NCI-H748 (cell line): Measurements from ENCODE around the gene CGB8.
"Not testable (repeated sequence)": the region's sequence is repeated elsewhere in the genome, so short reads cannot be mapped to it uniquely, and the experiment has no call there.

Source experiments
- DNase-seq: peaks from one replicate; lab custom pipeline; 2025; ENCODE audit not compliant: unreplicated experiment; lab: John Stamatoyannopoulos, UW

The CGB8 gene

DNA sequence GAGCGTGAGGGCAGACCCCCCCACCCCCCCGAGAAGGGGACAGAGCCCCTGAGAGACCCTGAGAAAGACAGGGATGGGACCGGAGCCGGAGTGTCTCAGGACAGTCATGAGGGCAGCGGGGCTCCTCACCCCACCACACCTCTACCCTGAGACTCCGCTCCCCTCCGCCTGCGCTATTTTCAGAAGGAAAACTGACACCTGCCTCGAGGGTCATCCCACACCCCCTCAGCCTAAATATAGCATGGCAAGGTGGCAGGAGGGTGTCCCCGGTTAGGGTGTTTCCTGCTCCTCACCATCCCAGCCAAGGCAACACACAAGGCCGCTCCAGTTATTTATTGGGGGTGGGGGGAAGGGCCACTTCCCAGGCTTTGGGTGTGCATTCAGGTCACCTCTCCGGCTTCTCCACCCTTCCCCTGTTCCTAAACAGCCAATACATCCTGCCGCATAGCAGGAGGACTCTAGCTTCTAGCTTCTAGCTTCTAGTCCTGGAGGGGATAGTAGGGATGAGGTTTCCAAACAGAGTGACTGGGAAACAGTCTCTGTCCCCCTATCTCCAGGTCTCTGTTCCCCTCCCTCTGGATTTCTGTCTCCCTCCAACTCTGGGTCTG, 17.1 kb upstream of the CGB8 start:
- no peak for DNase-seq

DNA sequence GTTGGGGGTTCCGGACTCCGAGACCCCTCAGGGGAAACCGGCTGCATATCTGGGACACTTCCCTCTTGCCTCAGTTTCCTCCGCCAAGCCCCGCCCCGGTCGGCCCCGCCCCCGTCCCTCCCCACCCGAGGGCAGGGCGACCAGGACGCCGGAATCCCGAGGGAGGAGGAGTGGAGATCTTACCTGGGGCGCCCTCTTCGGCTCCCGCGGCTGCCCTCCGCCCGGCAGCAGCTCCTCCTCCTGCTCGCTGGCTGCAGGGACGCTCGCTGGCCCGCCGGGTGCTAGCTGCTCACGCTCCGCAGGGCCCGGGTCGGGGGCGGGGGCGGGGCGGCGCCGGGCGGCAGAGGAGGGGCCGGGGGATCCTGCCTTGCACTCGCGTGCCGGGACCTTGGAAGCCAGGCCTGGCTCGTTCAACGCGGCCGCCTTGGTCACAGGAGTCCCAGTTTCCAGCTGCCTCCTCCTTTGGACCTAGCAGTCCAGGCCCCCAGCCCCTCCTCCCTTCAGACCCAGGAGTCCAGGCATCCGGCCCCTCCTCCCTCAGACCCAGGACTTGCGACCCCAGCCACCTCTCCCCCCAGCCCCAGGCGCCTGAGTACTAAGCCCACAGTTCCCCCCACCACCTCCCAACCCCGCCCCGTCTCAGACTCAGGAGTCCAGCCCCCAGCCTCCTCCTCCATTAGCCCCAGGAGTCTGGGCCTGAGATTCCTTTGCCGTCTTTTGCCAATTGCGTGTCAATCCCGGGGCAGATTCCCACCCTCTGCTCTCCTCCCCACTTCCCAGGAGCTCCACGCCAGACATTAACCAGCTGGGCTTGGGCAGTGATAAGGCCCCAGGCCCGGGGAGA, 16.1 kb upstream of the CGB8 start, which contains the start of gene NTF4:
NTF4 (minus strand) TSS at position 51 of the 844 bp plus-strand sequence. CDS start 2,821 bp downstream, outside the sequence.
- peak; percentile 36 for DNase-seq

- DNase-seq = no peak
These were observed 15.2 kb upstream of the CGB8 start for GRCh38 chr19:49064029-49064629.

GRCh38 chr19:49061445-49061844, 12.5 kb upstream of the CGB8 start:
- no peak for DNase-seq

DNA sequence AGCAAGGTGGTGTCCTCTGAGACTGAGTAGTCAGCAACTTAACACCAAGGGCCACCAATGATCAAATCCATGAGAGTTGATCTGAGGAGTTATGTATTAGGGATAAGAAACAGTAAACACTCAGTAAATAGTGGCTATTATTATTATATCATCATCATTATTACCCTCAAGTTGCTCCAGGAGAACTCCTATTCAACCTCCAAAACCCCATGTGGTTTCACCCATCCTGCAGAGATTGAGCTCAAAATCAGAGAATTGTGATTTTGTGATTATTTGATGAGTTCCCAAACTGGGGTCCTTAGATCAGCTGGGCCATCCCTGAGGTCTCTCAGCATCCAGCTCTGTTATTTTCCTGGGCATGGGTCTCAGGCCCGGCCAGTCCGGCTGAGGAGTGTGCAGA, 12.1 kb upstream of the CGB8 start:
- no peak for DNase-seq

- DNase-seq = no peak
These were observed 10.1 kb upstream of the CGB8 start for GRCh38 chr19:49059053-49059452.

- DNase-seq = peak; percentile 23
These were observed 9.7 kb upstream of the CGB8 start for GRCh38 chr19:49058562-49058961.

DNA sequence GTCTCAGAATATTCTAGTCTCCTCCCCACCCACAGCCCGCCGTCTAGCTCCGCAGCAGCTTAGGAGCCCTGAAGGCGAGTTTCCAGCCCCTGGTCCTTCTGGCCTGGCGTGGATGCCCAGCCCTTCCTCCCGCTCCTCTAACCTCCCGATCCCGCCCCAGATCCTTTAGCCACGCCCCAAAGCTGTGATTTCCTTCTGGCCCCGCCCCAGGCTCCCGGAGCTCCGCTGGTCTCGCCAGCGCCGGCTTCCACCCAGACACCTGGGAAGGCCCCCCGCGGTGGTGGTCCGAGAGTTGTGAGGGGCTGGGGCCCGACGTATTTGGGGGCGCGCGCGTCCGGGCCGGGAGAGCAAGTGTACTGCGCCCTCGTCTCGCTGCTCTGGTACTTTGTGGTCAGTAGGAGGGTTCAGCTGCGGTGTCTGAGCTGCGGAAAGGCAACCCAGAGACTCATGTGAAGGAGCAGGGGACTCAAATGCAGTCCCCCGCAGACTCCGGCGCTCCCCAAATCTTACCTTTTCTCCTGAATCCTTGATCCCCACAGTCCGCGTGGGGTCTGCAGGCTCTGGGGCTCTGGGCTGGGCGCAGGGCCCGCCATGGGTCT, 8.8 kb upstream of the CGB8 start, which contains the start of gene CGB7:
CGB7 (minus strand) TSS at position 114 of the 599 bp plus-strand sequence. CDS start 2,374 bp downstream, outside the sequence.
- peak; percentile 82 for DNase-seq

DNA sequence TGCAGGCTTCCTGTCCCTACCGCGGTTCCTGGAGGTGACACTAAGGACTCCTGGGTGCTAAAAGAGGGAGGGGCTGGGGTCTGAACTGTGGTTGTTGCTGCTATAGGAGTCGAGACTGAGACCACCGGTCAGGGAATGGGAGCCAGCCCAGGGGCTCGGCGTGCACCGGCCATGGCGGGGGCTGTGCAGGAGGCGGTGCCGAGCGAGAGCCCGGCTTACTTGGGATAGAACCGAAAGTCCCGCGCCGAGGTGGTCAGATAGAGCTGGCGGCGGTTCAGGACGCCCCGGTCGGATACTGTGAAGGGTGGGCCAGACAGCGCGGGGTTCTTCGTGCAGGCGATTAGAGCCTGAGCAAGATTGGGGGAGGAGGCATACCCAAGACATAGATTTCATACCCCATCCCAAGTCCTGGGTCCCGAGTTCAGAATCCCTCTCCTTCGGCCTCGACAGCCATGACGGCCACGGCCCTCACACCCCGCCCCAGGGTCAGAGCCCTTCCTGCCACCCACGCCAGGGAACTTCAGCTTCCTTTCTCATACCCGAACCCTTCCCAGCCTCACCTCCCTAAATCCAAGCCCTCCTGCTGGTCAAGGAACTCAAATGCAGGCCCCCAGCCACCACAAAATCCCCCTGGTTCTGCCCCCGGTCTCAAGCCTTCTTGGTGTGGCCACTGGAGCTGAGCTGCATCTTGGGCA, 8.1 kb upstream of the CGB8 start:
- DNase-seq = not testable (repeated sequence)

DNA sequence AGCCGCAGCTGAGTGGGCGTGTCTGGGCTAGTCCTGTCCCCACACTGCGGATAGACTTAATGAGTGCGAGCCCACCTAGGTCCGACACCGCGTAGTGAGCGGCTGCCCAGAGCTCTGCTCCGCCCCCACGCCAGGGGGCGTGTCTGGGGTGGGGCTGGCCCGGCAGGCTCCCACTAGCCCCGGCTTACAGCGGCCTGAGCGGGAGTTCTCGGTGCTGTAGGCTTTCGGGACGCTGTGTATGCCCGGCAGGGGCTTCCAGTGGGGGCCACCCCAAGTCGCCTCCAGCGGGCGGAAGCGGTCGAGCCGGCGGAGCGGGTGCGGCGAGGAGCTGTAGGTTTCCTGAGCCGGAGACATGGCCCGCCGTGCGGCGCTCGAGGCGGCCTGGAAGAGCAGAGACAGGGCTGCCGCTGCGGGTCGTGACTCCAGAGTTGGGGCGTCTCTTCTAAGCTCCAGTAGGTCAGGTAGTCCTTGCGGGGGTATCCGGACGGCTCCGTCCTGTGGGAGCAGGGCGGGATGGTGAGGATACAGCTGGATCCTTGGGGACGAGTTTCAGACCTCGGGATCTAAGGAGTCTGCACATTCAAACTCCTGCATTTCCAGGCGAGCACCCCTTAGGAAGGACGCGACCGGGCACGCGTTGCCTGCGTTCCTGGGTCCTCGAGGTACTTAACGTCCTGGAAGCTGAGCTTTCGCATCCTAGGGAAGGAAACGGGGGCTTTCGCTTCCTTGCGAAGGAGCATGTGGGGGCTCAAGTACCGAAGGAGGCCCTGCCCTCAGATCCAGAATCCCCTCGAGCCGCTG, 7.4 kb upstream of the CGB8 start:
- peak; percentile 87 for DNase-seq

GRCh38 chr19:49050376-49051033, 1.6 kb upstream of the CGB8 start:
- DNase-seq = not testable (repeated sequence)

GRCh38 chr19:49049834-49050233, 923 bp upstream of the CGB8 start:
- DNase-seq = not testable (repeated sequence)

GRCh38 chr19:49043548-49043947, 5.4 kb downstream of the CGB8 start, which contains the start of gene CGB5:
TSS of gene CGB5 (plus strand) at chr19:49043848. CDS start at chr19:49044210, 362 bp downstream.
- not testable (repeated sequence) for DNase-seq

GRCh38 chr19:49042666-49043065, 6.2 kb downstream of the CGB8 start:
- DNase-seq = not testable (repeated sequence)

GRCh38 chr19:49042177-49042576, 6.7 kb downstream of the CGB8 start:
- DNase-seq = no peak

- not testable (repeated sequence) for DNase-seq
These were observed 9.2 kb downstream of the CGB8 start for GRCh38 chr19:49039736-49040135.

DNA sequence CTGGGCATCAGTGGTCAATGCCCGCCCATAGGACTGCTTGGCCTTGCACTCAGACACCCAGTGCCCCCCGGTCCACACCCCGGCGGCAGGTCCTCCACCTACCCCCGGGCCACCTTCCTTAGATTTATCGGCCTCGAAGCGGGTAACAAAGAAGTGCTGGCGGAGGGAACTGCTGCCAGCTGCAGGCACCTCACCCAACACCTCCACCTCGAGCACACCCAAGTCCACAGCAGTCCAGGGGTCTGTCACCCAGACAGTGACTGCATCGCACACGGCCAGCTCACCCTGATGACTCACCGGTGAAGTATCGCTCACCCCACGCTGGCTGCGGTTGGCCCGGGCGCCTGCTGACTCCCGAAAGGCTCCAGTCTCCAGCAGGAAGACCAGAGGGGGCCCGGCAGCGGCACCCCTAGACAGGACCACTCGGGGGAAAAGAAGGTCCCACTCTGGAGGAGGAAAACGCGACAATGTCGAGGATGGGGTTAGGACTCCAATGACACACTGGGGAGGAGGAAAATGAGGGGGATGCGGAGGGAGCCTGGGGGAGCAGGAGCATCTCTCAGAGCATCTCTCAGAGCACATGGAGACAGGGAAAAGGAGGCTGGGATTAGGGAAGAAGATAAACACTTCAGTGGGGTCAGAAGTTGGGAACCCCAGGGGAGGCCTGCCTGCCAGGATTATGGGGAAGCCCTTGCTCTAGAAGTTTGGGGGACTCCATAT, 10.2 kb downstream of the CGB8 start:
- DNase-seq = not testable (repeated sequence)

DNA sequence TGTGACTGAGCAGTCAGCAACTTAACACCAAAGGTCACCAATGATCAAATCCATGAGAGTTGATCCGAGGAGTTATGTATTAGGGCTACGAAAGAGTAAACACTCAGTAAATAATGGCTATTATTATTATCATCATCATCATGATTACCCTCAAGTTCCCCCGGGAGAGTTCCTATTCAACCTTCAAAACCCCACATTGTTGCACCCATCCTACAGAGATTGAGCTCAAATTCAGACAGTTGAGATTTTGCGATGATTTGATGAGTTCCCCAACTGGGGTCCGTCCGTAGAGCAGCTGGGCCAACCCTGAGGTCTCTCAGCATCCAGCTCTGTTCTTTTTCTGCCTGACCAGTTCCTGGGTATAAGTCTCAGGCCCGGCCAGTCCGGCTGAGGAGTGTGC, 10.8 kb downstream of the CGB8 start:
- not testable (repeated sequence) for DNase-seq

DNA sequence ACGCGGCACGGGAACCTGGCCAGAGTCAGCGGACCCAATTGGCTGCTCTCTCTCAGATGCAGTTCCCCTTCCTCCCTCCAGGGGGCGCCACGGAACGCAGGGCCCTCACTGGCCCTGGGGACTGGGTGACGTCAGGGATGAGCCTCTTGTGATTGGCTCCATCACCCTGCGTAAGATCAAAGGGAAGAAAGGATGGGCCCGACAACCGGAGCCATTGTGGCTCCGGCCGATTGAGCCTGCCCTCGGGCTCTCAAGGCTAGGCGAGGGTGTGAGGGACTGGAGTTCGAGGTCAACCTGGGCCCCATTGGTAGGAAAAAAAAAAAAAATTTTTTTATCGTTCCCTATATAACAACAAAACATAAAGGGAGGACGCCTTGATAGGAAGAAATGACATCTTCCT, 12.1 kb downstream of the CGB8 start, which contains the start of gene CGB1:
CGB1 (minus strand) TSS at position 81 of the 400 bp plus-strand sequence. CDS start 184 bp downstream, outside the sequence.
- peak; percentile 51 for DNase-seq
